Suppressor macrophage treated with lipopolysaccharide for 1 hour (primary cell): ENCODE results near the gene PRKAR1B.
"Not testable (repeated sequence)": the region's sequence is repeated elsewhere in the genome, so short reads cannot be mapped to it uniquely, and the experiment has no call there.

Source experiments
- DNase-seq, 3 donors: peaks; one replicate each; pipeline ENCODE4 v3.0.0-alpha.2; 2020 to 2022

Gene PRKAR1B

DNA sequence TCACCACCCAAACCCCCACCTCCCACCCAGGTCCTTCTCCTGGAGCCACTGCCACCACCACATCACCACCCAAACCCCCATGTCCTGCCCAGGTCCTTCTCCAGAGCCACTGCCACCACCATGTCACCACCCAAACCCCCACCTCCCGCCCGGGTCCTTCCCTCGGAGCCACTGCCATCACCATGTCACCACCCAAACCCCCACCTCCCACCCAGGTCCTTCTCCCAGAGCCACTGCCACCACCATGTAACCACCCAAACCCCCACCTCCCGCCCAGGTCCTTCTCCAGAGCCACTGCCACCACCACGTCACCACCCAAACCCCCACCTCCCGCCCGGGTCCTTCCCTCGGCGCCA, 175.5 kb downstream of the PRKAR1B start:
- DNase-seq: not testable (repeated sequence)

GRCh38 chr7:550881-551614, 176.0 kb downstream of the PRKAR1B start:
- no peak for DNase-seq

DNA sequence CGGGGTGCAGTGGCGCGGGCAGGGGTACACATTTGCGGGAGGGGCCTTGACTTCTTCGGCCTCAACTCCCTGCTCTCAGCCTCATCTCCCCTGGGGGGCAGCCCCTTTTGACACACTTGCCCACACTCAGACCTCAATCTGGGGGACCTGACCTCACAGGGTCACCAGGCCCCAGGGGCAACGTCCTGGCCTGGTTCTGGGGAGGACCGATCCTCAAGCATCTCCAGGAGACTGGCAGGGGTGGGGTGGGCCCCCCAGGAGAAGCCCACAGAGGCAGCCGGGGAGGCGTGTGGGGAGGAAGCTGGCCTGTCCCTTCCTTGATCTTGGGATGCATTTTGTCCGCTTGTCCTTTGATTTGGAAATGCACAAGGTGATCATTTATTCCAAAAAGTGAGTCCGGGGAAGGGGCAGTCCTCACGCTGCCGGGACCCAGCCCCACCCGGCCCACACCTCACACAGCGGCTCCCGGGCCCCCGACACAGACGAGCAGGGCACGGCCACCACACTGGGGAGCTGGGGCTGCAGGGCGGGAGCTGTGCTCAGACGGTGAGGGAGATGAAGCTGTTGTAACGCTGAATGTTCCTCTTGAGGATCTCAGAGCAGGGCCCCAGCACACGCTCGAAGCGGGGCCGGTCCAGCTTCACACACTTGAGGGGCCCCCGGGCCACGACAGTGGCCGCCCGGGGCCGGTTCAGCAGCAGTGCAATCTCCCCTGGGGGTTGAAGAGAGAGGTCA, 177.0 kb downstream of the PRKAR1B start:
- no peak for DNase-seq

GRCh38 chr7:549066-549890, 177.8 kb downstream of the PRKAR1B start:
- no peak for DNase-seq

DNA sequence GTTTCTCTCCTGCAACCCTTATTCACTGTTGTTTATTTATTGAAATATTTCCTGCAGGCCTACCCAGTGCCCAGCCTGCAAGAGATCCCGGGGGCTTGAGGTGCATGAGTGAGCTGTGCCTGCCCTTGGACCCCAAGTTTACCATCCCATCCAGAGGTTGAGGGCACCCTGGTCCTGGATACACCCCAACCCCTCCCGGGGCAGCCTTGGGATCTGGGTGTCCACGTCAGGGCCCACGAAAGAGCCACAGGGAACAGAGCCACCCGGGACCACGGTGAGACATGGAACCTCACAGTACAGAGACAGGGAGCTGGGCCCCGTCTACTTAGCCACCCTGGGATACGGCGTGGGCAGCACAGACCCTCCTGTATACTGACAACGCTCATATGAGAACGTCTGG, 178.7 kb downstream of the PRKAR1B start:
- no peak for DNase-seq

DNA sequence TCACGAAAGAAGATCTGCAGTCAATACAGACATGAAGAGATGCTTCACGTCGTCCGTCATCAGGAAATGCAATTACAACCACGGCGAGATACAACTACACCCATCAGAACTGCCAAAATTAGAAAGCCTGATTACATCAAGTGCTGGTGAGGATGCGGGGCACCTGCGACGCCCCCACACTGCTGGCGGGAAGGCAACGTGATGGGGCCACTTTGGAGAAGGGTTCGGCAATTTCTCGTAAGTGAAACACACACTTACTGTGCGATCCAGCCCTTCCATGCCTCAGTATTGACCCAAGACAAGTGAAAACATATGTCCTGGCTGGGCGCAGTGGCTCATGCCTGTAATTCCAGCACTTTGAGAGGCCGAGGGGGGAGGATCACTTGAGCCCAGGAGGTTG, 181.6 kb downstream of the PRKAR1B start:
- no peak for DNase-seq

DNA sequence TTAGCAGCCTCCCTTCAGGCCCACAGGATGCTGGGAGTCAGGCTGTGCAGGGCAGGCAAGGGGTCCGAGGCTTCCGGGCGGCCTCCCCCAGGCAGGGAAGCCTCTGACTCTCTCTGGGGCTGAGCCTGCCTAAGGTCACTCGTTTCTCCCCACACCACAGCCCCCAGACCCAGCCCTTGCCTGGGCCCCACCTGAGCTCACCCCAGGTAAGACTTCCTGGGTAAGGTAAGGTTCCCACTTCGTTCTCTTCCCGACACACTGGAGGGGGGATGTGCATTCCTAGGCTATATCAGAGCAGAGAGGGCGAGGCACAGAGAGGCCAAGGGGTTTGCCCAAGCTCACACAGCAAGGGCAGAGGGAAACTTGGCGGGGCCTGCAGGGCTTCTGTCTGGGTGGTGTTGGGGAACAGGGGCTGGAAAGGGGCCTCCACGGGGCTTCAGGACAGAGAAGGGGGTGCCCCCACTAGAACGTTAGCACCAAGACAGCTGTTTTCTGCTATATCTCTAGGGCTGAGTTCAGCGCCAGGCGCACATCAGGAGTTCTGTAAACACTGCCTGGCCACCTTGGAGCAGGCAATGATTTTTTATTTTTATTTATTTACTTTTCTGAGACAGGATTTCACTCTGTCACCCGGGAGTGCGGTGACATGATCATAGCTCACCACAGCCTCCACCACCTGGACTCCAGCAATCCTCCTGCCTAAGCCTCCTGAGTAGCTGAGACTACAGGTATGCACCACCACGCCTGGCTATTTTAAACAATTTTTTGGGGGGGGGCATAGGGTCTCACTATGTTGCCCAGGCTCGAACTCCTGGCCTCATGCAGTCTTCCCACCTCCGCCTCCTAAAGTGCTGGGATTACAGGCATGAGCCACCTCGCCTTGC, 182.5 kb downstream of the PRKAR1B start:
- DNase-seq: no peak

DNA sequence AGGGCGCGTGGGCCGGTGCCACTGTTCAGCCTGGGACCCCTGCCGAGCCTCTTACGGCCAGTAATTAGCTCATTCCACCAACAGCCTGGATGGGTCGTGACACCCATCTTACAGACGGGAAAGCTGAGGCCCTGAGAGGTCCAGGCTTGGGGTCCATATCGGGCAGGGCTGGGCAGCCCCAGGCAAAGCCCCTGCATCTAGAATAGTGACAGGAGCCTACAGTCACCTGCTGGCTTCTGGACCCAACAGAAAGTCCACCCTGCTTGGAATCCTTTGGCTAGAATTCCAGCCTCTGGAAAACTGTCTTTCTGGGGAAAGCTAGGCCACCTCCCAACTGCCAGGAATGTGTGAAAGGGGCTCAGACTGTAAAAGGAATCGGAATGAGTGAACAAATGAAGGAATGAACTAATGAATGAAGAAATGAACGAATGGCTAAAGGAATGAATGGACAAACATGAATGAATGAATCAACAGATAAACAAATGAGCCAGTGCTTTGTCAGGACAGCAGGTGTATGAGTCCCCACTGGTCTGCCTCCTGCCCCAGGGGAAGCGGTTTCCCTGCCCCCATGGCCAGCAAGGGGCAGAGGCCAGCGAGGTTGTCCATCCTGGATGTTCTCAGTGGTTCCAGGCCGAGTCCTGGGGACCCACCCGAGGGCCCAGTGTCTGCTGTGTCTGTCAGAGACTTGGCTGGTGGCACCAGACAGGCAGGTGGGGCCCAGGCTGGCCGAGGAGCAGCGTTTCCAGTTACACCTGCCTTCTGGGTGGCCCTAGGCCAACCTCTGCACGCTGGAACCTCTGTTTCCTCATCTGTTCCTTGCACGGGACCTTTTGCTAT, 183.4 kb downstream of the PRKAR1B start:
- DNase-seq: no peak

GRCh38 chr7:542713-543500, 184.2 kb downstream of the PRKAR1B start:
- peak; percentile 64 to 75 (median 67) for DNase-seq

GRCh38 chr7:542131-542712, 184.9 kb downstream of the PRKAR1B start:
- DNase-seq: no peak

GRCh38 chr7:541661-542060, 185.4 kb downstream of the PRKAR1B start:
- no peak for DNase-seq

- DNase-seq: no peak
Observed at GRCh38 chr7:540997-541396, 186.1 kb downstream of the PRKAR1B start.

GRCh38 chr7:540579-540978, 186.5 kb downstream of the PRKAR1B start:
- DNase-seq: no peak

GRCh38 chr7:539731-540411, 187.2 kb downstream of the PRKAR1B start:
- no peak for DNase-seq

DNA sequence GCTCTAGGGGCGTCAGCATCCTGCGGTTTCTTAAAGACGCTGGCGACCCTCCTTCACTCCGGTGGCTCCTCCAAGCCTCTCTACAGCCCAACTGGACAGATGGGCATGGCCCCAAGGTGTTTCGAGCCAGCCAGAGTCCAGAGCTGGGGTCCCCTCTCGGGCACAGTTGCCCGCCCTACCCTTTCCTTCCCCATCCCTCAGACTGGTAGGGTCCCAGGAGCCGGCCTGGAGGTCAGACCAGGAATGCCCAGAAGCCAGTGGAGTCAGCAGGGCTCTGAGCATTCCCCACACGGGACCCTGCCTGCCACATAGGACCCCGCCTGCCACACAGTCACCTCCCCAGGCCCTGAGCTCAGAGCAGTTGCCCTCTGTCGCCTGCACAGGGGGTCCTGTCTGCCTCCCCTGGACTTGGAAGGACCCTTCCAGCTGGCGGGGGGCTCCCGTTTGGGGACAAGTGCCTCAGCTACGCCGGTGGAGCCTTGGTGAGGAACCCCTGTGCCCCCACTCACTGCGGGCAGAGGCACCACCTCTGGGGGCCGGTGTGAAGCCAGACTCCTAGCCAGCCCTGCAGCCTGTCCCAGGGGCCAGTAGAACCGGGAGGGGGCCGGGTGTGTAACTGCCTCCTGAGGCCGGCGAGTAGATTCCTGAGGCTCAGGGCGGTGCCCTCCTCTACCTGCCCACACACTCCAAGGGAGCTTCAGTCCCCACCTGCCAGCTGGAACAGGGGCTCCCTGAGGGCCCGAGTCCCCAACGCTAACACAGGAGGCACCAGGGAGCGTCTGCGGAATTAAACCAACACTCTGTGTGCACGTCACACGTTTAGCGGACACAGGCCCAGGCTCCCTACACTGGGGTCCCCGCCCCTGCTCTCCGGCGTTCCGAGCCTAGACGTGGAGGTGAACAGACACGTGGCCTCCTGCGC, 188.1 kb downstream of the PRKAR1B start:
- no peak for DNase-seq

- DNase-seq: peak in 2 of 3 donors; percentile 13 to 24
Observed at GRCh38 chr7:537911-538634, 189.0 kb downstream of the PRKAR1B start.

DNA sequence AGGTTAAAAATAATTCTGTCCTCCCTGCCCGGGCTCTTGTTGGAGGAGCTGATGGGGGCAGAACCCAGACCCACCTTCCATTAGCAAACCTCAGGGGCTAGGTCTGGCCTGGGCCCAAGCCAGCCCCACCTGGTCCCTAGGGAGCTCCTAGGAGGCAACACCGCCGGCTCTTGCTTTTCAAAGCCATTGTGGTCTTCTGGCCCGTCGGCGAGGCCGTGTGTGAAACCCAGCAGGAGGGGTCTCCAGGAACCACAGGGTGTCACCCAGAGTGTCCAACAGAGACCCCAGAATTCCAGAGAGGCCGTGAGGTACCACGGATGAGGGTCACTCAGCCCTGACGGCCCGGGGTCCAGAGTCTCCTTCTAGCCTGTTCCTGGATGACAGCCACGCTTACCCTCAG, 190.8 kb downstream of the PRKAR1B start:
- DNase-seq: no peak

DNA sequence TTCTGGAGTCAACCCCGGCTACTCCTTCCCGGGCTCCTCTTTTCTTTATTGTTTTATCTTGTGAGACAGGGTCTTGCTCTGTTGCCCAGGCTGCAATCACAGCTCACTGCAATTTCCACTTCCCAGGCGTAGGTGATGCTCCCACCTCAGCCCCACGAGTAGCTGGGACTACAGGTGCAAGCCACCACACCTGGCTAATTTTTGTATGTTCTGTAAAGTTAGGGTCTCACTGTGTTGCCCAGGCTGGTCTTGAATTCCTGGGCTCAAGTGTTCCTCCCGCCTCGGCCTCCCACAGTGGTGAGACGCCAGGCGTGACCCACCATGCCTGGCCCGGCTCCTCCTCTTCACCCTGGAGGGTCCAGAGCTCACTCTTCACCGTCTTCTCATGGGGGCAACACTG, 192.1 kb downstream of the PRKAR1B start:
- no peak for DNase-seq
